Measurements from ENCODE around the gene GFER. TPM values are rescaled to one million over a fixed set of nuclear protein-coding genes. Genes with fewer than 3 reads are reported as not detected.
"Not testable (repeated sequence)": the region's sequence is repeated elsewhere in the genome, so short reads cannot be mapped to it uniquely, and the experiment has no call there.

Gene GFER
- total RNA-seq, 4 donors from 2014 or later: 5.6 to 30.4 (median 13.6) TPM

- DNase-seq: no peak
- Histone ChIP-seq H3K4me3 (peak overlapping the region; percentile 58 to 98 (median 86)), H3K27me3 (no peaks in the 10 kb centered on the region), H3K36me3 (peaks cover 0 to 11% (median 0%) of the 10 kb centered on the region in 3 donors), H3K4me1 (peaks cover 40 to 60% (median 49%) of the 10 kb centered on the region in 3 donors), H3K27ac (peak overlapping the region; percentile 79 to 98 (median 96)), H3K9me3 (no peaks in the 10 kb centered on the region)
- intact Hi-C loops (cut with DNase I): no loop called here
- TF ChIP-seq CTCF (IDR thresholded peaks at IDR 0.05) (no peak), POLR2A (IDR thresholded peaks at IDR 0.05) (no peak)
- WGBS, 2 donors: no CpG with 5 or more reads among the region's 55 CpGs
These were observed 25.2 kb downstream of the GFER start for GRCh38 chr16:2009164-2009711.

GRCh38 chr16:2009791-2010510 lies 26.0 kb downstream of the GFER start, which contains the start of gene ZNF598:
TSS of gene ZNF598 (minus strand) at chr16:2009821.
- no peaks in the 10 kb centered on the region for H3K27me3 ChIP-seq
- WGBS, 2 donors: 1 to 2% methylated on average over 9 to 16 of the region's 52 CpGs
- H3K36me3 ChIP-seq: peaks cover 0 to 4% (median 0%) of the 10 kb centered on the region in 3 donors
- H3K4me1 ChIP-seq: peaks cover 33 to 58% (median 44%) of the 10 kb centered on the region in 3 donors
- H3K4me3 ChIP-seq: peak within 1 kb of the TSS; percentile 58 to 98 (median 86)
- TF ChIP-seq POLR2A (IDR thresholded peaks at IDR 0.05) (peak in 3 of 4 donors; percentile 81 to 97 (median 91)), CTCF (IDR thresholded peaks at IDR 0.05) (peak in 1 of 6 experiments; percentile 6)
- H3K9me3 ChIP-seq: no peaks in the 10 kb centered on the region
- intact Hi-C loops (cut with DNase I): no loop called here
- H3K27ac ChIP-seq: peak within 1 kb of the TSS; percentile 94 to 98 (median 96)
- DNase-seq: no peak

DNA sequence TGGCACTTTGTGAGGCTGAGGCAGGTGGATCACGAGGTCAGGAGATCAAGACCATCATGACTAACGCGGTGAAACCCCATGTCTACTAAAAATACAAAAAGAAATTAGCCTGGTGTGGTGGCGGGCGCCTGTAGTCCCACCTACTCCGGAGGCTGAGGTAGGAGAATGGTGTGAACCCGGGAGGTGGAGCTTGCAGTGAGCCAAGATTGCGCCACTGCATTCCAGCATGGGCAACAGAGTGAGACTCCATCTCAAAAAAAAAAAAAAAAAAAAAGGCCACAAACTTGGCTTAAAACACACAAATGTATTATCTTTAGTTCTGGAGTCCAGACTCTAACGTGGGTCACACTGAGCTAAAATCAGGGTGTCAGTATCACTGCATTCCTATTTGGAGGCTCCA lies 27.7 kb downstream of the GFER start:
- H3K4me3 ChIP-seq; DNase-seq; intact Hi-C loops (cut with DNase I); H3K9me3 ChIP-seq; H3K27me3 ChIP-seq; H3K27ac ChIP-seq; H3K36me3 ChIP-seq: not testable (repeated sequence)
- WGBS, 2 donors: 78 to 82% methylated on average over 6 to 9 of the region's 9 CpGs
- peaks cover 33 to 52% (median 35%) of the 10 kb centered on the region in 3 donors for H3K4me1 ChIP-seq

DNA sequence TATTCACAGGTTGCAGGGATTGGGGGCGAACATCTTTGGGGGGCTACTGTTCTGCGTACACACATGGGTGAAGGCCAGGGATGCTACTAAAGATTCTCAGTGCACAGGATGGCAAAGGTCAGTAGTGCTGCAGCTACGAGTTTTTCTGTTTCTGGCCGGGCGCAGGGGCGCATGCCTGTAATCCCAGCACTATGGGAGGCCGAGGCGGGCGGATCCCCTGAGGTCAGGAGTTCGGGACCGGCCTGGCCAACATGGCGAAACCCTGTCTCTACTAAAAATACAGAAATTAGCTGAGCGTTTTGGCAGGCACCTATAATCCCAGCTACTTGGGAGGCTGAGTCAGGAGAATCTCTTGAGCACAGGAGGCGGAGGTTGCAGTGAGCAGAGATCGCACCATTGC lies 29.5 kb downstream of the GFER start:
- Histone ChIP-seq H3K27ac (no peak overlapping the region), H3K27me3 (peaks cover 0 to 19% (median 0%) of the 10 kb centered on the region in 4 donors), H3K4me3 (no peak overlapping the region), H3K9me3 (no peaks in the 10 kb centered on the region), H3K4me1 (peaks cover 15 to 34% (median 17%) of the 10 kb centered on the region in 3 donors), H3K36me3 (no peaks in the 10 kb centered on the region)
- no peak for TF ChIP-seq POLR2A (IDR thresholded peaks at IDR 0.05)
- DNase-seq: no peak
- 77 to 83% methylated on average over 6 to 14 of the region's 15 CpGs for WGBS, 2 donors
- intact Hi-C loops (cut with DNase I): no loop called here

- 52 to 53% methylated on average over 18 to 23 of the region's 24 CpGs for WGBS, 2 donors
- H3K27ac ChIP-seq: peak overlapping the region; percentile 58 to 78 (median 71)
- no peak for DNase-seq
- H3K4me3 ChIP-seq: no peak overlapping the region
- no peaks in the 10 kb centered on the region for H3K9me3 ChIP-seq
- H3K27me3 ChIP-seq: peaks cover 3 to 37% (median 5%) of the 10 kb centered on the region in 4 donors
- peaks cover 14 to 34% (median 17%) of the 10 kb centered on the region in 3 donors for H3K4me1 ChIP-seq
- intact Hi-C loops (cut with DNase I): no loop called here
- TF ChIP-seq CTCF (IDR thresholded peaks at IDR 0.05): no peak
- no peak for TF ChIP-seq POLR2A (IDR thresholded peaks at IDR 0.05)
- H3K36me3 ChIP-seq: no peaks in the 10 kb centered on the region
These were observed 31.3 kb downstream of the GFER start for GRCh38 chr16:2015117-2015946.

DNA sequence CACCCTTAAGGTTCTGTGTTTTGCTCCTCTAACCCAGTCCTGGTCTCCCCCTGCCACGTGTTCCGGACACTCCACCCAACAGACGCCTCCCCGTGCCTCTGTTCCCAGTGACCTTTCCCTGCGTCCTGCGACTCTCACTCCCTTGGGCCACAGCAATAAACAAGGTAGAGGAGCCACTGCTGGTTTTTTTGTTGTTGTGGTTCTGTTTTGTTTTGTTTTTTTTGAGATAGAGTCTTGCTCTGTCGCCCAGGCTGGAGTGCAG lies 31.9 kb downstream of the GFER start:
- H3K27me3 ChIP-seq: peaks cover 3 to 42% (median 11%) of the 10 kb centered on the region in 4 donors
- DNase-seq: no peak
- peaks cover 14 to 34% (median 18%) of the 10 kb centered on the region in 3 donors for H3K4me1 ChIP-seq
- no peaks in the 10 kb centered on the region for H3K36me3 ChIP-seq
- no peaks in the 10 kb centered on the region for H3K9me3 ChIP-seq
- no peak for TF ChIP-seq CTCF (IDR thresholded peaks at IDR 0.05)
- TF ChIP-seq POLR2A (IDR thresholded peaks at IDR 0.05): no peak
- H3K27ac ChIP-seq: peak overlapping the region; percentile 58 to 78 (median 70)
- intact Hi-C loops (cut with DNase I): no loop called here
- WGBS, 2 donors: 71 to 79% methylated on average over 3 to 7 of the region's 7 CpGs
- H3K4me3 ChIP-seq: no peak overlapping the region
